Measurements from ENCODE around the gene KDM4C.
A peak's percentile ranks its signal among the peaks of the same experiment; 100 is the strongest.
"Not testable (repeated sequence)": the region's sequence is repeated elsewhere in the genome, so short reads cannot be mapped to it uniquely, and the experiment has no call there.

The KDM4C gene

DNA sequence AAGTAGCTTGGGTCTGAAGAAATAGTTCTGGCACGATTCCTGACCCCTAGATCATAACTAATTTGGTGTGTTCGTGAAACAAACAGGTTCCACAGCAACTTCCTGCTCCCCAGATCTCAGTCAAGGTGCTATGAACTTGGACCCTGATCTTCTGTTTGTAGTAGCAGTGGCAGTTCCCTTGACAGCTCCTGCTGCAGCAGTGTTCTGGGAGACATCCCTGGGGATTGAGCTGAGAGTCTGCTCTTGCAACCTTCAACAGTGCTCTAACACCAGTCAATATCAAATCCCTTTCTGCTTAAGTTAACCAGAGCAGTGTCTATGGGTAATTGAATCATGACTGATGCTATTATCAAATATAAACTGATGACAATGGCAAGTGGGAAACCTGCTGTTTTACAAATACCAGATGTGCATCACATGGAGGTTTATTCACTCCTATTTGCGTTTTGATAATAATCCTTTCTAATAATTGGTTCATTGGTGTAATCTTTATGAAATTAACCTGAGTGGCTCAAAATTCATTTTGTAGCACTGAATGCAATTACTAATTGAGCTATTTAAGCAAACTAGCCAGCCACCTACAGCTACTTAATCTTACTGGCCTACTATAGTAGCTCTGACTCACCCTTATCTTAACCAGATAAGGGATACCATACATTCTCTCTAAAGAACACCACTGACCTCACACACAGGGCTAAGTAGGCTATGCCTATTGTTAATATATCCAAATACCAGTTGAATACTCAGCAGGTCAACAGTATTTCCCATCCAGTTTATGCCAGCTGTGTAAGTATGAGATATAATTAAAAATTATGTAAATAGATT, 21.9 kb downstream of the KDM4C start:
- DNase-seq (ENCODE audit: insufficient read length, low spot score) (no peak), FAIRE-seq (peak; percentile 52)
- no peak for TF ChIP-seq POLR2A (IDR thresholded peaks at IDR 0.05; ENCODE audit: low read depth, low read length)

DNA sequence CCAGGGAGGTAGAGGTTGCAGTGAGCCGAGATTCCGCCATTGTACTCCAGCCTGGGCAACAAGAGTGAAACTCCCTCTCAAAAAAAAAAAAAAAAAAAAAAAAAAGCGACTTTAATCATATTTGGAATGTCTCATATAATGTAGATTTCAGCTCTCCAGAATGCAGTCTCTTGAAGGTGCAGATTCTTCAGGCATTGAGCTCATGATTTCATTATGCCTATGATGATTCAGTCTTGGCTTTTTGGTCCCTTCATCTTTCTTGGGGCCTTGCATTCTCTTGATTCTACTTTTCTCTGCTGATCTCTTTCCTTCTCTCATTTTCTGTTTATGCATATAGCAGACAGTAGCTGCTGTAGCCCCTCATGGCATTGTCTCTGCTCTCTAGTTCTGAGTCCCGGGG, 22.9 kb downstream of the KDM4C start:
- DNase-seq (ENCODE audit: insufficient read length, low spot score) (no peak), FAIRE-seq (no peak)
- TF ChIP-seq POLR2A (IDR thresholded peaks at IDR 0.05; ENCODE audit: low read depth, low read length), result no peak

DNA sequence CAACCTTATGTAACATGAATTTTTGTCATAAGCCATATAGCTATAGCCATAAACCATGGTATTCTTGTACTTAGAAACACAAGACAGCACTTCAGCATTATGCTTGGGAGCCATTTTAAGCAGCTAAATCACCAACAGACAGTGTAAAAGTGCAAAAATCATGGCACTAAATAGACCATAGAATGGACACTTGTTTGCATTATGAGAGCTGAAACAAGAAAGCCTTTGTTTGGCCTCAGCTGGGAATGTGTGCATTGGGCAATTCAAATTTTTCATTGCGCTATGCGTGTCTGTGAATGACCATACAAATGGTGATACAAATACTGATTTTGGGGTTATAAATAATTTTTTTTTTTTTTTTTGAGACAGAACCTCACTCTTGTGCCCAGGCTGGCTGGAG, 23.7 kb downstream of the KDM4C start:
- no peak for FAIRE-seq

DNA sequence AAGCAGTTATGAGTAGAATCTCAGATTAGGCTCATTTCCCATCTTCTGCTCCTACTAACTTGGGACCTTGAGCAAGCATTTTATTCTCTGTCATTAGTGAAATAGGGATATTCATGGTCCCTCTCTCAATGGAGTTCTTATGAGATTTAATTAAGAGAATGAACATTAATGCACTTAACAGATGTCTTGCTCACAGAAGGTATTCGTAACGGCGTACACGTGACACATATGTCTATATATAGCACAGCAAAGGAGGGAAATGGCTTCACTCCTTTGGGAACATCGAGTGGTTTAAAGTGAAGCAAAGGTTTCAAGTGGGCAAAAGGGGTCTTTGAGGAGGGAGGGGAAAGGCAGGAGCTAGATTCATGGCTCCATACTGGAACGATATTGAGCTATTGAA, 24.6 kb downstream of the KDM4C start:
- DNase-seq (ENCODE audit: insufficient read length, low spot score) (no peak), FAIRE-seq (no peak)
- TF ChIP-seq POLR2A (IDR thresholded peaks at IDR 0.05; ENCODE audit: low read depth, low read length), result no peak

More for the DNA sequence above, 23.7 kb downstream of the KDM4C start:
- no peak for DNase-seq (ENCODE audit: insufficient read length, low spot score)
- TF ChIP-seq POLR2A (IDR thresholded peaks at IDR 0.05; ENCODE audit: low read depth, low read length), result no peak

DNA sequence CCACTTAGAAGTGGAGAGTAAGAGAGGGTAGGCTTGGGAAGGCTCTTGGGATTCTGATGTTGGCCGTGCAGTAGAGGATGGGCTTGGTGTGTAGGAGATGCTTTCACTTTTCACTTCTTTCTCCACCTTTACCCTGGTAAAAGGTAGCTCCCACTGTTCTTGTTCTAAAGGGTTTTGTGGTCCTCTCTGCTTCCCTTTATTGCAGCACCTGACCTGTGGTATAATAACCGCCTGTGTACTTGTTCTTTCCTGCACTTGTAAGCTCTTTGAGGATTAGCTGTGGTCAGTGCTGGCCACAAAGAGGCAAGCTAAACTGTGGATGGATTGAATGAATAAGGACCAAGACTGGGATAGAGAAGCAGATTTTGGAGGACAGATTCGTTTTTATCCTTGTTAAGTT, 25.2 kb downstream of the KDM4C start:
- DNase-seq (ENCODE audit: insufficient read length, low spot score), result no peak
- TF ChIP-seq POLR2A (IDR thresholded peaks at IDR 0.05; ENCODE audit: low read depth, low read length), result no peak
- FAIRE-seq, result no peak

DNA sequence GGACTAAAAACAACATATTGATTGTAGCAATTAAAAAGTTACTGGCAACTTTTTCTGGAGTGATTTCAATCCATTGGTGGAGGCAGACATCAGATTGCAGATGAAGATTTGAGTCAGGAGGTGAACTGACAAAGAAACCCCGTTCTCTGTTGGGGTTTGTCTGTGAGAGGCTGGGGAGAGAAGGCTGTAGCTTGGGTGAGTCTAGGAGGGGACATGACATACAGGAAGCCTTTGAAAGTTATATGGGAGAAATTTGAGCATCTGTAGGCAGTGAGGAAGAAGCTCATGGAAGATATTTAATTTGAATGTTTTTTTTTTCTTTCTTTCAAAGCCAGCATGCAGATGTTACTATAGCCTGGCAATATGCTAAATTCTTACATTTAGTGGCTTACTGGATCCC, 26.0 kb downstream of the KDM4C start:
- FAIRE-seq, result no peak
- DNase-seq (ENCODE audit: insufficient read length, low spot score), result no peak
- TF ChIP-seq POLR2A (IDR thresholded peaks at IDR 0.05; ENCODE audit: low read depth, low read length), result no peak

DNA sequence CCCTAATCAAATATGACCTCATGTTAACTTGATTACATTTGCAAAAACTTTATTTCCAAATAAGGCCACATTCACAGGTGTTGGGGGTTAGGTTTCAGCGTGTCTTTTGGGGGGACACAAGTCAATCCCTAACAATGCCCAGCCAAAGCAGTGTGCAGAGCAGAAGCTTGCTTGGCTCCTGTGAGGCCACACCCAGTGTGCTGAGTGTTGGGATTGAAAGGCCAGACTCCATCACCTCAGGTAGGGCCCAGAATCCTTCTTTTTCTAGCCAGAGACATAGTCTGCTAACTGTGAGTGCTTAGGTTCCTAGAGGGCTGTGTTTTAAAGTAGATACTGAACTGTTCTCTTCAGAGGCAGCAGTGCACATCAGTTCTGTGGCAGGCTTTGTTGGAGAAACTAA, 27.9 kb downstream of the KDM4C start:
- FAIRE-seq (no peak), DNase-seq (ENCODE audit: insufficient read length, low spot score) (no peak)
- TF ChIP-seq POLR2A (IDR thresholded peaks at IDR 0.05; ENCODE audit: low read depth, low read length), result no peak

DNA sequence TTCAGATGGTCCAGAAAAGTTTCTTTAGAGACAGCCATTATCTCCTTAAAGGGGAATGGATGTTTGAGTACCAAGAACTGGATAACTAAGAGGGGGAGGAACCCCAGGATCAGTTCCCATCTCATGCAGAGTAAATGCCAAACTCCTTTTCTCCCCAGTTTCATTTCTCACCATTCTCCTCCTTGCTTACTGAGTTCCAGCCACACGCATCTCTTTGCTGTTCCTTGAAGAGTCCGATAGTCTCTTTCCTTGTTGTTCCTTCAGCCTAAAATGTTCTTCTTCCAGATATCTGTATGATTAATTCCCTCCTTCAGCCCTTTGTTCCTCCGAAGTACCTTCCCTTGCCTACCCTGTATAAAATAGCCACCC, 30.0 kb downstream of the KDM4C start:
- peak; percentile 43 for FAIRE-seq
- TF ChIP-seq POLR2A (IDR thresholded peaks at IDR 0.05; ENCODE audit: low read depth, low read length), result no peak
- DNase-seq (ENCODE audit: insufficient read length, low spot score), result no peak

DNA sequence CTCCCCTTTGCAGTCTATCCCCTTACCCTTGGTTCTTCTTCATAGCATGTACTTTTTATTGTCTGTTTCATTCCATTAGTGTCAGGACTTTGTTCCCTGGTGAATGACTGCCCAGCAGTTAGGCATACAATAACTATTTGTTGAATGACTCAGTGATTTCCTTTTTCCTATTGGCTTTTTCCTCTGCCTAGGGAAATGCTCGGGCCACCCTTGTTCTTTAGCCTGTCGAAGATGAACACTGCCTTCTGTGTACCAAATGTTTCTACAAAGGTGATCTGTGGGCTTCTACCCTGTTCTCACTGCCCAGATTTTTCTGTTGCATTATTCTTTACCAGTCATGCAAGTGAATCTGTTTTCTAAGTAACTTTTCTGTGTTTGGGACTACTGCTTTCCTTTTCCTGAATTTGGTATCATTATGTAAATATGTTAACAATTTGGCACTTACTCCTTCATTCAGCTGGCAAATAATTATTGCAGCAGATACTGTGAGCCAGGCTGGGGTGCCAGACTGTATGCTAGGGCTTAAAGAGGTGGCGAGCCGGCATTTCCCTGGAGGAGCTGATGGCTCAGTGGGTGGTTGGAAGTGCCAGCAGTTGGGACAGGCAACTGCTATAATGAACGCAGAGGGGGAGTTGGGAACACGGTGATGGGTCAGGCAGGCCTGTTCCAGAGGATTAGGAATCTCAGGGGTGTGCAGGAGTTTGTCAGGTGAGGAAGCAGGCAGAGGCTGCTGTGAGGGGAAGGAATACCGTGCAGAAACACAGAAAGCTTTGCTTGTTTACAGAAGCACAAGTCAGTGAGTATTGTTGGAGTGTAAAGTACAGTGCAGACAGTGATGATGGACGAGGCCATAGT, 30.6 kb downstream of the KDM4C start:
- peak; percentile 55 for DNase-seq (ENCODE audit: insufficient read length, low spot score)
- TF ChIP-seq POLR2A (IDR thresholded peaks at IDR 0.05; ENCODE audit: low read depth, low read length), result no peak
- FAIRE-seq, result peak; percentile 97

DNA sequence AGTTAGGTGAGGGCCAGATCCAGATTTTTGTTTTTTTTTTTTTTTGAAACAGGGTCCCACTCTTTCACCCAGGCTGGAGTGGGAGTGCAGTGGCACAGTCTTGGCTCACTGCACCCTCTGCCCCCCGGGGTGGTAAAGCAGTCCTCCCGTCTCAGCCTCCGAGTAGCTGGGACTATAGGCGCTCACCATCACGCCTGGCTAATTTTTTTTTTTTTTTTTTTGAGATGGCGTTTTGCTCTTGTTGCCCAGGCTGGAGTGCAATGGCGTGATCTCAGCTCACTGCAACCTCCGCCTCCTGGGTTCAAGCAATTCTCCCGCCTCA, 31.2 kb downstream of the KDM4C start:
- DNase-seq (ENCODE audit: insufficient read length, low spot score); FAIRE-seq: not testable (repeated sequence)

DNA sequence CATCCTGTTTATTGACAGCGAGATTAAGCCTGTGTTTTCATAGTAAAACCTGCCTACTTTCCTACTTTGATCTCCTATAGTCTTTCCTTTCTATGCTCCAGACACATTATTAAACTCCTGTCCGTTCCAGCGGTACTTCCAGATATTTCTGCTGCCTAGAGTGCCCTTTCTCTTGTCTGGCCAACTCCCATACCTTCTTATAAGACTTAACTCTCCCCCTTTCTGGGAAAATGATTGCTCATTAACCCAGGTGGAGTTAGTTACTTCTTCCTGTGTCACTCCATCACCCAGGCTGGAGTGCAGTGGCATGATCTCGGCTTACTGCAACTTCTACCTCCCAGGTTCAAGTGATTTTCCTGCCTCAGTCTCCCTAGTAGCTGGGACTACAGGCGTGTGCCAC, 33.1 kb downstream of the KDM4C start:
- DNase-seq (ENCODE audit: insufficient read length, low spot score), result no peak
- TF ChIP-seq POLR2A (IDR thresholded peaks at IDR 0.05; ENCODE audit: low read depth, low read length), result no peak
- no peak for FAIRE-seq

DNA sequence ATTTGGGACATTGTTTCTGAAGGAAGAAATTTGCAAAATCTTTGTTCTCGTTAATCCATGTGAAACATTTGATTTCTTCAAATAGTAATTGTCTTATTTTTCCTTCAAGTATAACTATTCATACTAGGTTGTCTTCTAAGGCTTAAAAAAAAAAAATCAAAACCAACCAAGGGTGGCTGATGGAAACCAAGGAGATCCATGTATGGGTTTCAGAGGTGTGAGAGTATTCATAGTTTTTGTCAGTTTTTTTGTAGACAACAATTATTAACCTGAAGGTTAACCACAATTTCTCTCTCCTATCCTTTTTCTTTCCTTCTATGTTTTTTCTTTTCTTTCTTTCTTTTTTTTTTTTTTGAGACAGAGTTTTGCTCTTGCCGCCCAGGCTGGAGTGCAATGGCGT, 35.4 kb downstream of the KDM4C start:
- no peak for TF ChIP-seq POLR2A (IDR thresholded peaks at IDR 0.05; ENCODE audit: low read depth, low read length)
- no peak for DNase-seq (ENCODE audit: insufficient read length, low spot score)
- no peak for FAIRE-seq

DNA sequence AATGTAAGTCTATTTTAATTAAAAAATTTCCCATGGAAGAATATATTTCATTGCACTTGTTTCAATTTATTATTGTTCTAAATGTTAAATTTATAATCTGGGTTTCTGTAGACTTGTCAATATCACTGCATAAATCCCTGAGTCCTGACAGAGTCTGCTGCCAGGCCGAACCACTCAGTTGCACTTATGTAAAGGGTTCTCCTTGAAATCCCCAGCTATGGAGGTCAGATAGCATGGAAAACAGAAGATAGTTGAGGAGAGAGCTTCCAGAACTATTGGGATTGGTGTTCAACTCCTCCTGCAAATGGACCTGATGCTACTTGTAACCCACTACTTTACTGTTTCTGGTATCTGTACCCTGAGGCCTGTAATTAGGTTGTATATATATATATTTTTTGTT, 37.2 kb downstream of the KDM4C start:
- no peak for FAIRE-seq
- DNase-seq (ENCODE audit: insufficient read length, low spot score), result no peak
- no peak for TF ChIP-seq POLR2A (IDR thresholded peaks at IDR 0.05; ENCODE audit: low read depth, low read length)

DNA sequence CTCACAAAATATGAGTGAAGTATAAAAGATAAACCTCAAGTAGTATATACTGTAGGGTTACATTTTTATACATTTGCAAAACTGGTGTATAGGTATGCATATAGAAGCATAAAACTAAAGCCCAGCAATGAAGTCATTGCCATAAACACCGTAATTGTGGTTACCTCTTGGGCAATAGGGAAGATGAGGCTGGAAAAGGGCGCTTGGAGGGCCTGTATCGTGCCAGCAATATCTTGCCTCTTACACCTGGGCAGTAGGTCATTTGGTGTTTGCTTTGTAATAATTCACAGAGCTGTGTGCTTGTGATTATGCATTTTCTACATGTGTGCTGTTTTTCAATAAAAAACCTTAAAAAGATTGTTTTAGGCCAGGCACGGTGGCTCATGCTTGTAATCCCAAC, 45.2 kb downstream of the KDM4C start:
- no peak for DNase-seq (ENCODE audit: insufficient read length, low spot score)
- no peak for TF ChIP-seq POLR2A (IDR thresholded peaks at IDR 0.05; ENCODE audit: low read depth, low read length)

DNA sequence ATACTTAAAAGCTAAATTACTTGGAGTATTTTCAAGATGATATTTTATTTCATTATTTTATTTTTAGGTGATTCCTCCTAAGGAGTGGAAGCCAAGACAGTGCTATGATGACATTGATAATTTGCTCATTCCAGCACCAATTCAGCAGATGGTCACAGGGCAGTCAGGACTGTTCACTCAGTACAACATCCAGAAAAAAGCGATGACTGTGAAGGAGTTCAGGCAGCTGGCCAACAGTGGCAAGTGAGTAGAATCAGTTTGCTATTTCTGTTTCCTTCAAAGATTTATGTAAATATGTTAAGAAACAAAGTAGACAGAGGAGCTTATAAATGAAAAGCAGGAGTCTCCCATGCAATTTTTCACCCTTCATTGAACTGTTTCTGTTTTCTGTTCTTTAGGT, 47.8 kb downstream of the KDM4C start:
- DNase-seq (ENCODE audit: insufficient read length, low spot score) (no peak), FAIRE-seq (no peak)
- no peak for TF ChIP-seq POLR2A (IDR thresholded peaks at IDR 0.05; ENCODE audit: low read depth, low read length)

More for the DNA sequence above, 45.2 kb downstream of the KDM4C start:
- no peak for FAIRE-seq

DNA sequence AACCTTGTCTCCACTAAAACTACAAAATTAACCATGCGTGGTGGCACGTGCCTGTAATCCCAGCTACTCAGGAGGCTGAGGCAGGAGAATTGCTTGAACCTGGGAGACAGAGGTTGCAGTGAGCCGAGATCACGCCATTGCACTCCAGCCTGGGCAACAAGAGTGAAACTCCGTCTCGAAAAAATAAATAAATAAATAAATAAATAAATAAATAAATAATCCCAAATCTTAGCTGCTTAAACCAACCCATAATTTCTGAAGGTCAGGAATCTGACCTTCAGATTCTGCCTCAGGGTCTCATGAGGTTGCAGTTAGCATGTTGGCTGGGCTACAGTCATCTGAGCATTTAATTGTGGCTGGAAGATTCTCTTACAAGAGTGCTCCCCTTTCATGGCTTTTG, 48.5 kb downstream of the KDM4C start:
- FAIRE-seq, result not testable (repeated sequence)

DNA sequence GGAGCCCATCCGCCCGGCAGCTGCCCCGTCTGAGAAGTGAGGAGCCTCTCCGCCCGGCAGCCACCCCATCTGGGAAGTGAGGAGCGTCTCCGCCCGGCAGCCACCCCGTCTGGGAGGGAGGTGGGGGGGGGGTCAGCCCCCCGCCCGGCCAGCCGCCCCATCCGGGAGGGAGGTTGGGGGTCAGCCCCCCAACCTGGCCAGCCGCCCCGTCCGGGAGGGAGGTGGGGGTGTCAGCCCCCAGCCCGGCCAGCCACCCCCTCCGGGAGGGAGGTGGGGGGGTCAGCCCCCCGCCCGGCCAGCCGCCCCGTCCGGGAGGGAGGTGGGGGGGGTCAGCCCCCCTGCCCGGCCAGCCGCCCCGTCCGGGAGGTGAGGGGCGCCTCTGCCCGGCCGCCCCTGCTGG, 49.9 kb downstream of the KDM4C start:
- DNase-seq (ENCODE audit: insufficient read length, low spot score); FAIRE-seq: not testable (repeated sequence)

More for the DNA sequence above, 48.5 kb downstream of the KDM4C start:
- DNase-seq (ENCODE audit: insufficient read length, low spot score), result not testable (repeated sequence)
